GM18508 (cell line): ENCODE results near the gene ST6GALNAC1.

ENCODE experiments used
- ATAC-seq: cut with Tn5 transposase; IDR thresholded peaks from one replicate; pipeline ENCODE4 v1.9.1; 2021; ENCODE audit warnings: moderate number of reproducible peaks; ENCODE audit not compliant: insufficient read depth, unreplicated experiment

ST6GALNAC1 gene

GRCh38 chr17:76643553-76644148 is at the start of gene ST6GALNAC1:
ST6GALNAC1 (minus strand) TSS chr17:76643757; CDS start chr17:76643638, 119 bp downstream.
- no peak for ATAC-seq

- ATAC-seq, result no peak
These were observed 48.0 kb upstream of the ST6GALNAC1 start for GRCh38 chr17:76691379-76692191.

- ATAC-seq, result no peak
These were observed 47.2 kb upstream of the ST6GALNAC1 start for GRCh38 chr17:76690596-76691280.

GRCh38 chr17:76689859-76690258 is 46.3 kb upstream of the ST6GALNAC1 start:
- no peak for ATAC-seq

- no peak for ATAC-seq
These were observed 44.6 kb upstream of the ST6GALNAC1 start for GRCh38 chr17:76688165-76688622.

GRCh38 chr17:76687298-76688164 is 44.0 kb upstream of the ST6GALNAC1 start:
- ATAC-seq, result no peak

- ATAC-seq, result no peak
These were observed 43.2 kb upstream of the ST6GALNAC1 start for GRCh38 chr17:76686538-76687297.

- no peak for ATAC-seq
These were observed 42.3 kb upstream of the ST6GALNAC1 start for GRCh38 chr17:76685846-76686245.

GRCh38 chr17:76685366-76685765 is 41.8 kb upstream of the ST6GALNAC1 start:
- ATAC-seq, result no peak

GRCh38 chr17:76684756-76685155 is 41.2 kb upstream of the ST6GALNAC1 start:
- no peak for ATAC-seq

- ATAC-seq, result no peak
These were observed 40.6 kb upstream of the ST6GALNAC1 start for GRCh38 chr17:76683921-76684745.

- no peak for ATAC-seq
These were observed 39.6 kb upstream of the ST6GALNAC1 start for GRCh38 chr17:76683011-76683755.

GRCh38 chr17:76682296-76682695 is 38.7 kb upstream of the ST6GALNAC1 start:
- ATAC-seq, result no peak

- no peak for ATAC-seq
These were observed 37.9 kb upstream of the ST6GALNAC1 start for GRCh38 chr17:76681222-76682137.

GRCh38 chr17:76679239-76679638 is 35.7 kb upstream of the ST6GALNAC1 start:
- ATAC-seq, result no peak

- no peak for ATAC-seq
These were observed 34.8 kb upstream of the ST6GALNAC1 start for GRCh38 chr17:76678330-76678729.

- ATAC-seq, result no peak
These were observed 33.8 kb upstream of the ST6GALNAC1 start for GRCh38 chr17:76677406-76677805.
